PC-9 (cell line): ENCODE data around the gene PANX2. TPM values are rescaled to one million over a fixed set of nuclear protein-coding genes. Genes with fewer than 3 reads are reported as not detected.

ENCODE experiments used
- BruUV-seq: library from RNA; stranded (reverse); fragments of 400-500 nt; replicated peaks from 2 replicates; lab custom pipeline; 2021; lab: Mats Ljungman, UMichigan
- CTCF ChIA-PET: fragments of 300-600 bp; sonication (Branson Sonifier 250); formaldehyde crosslinking; loops from one replicate; lab custom pipeline; 2022; ENCODE audit warnings: antibody characterized with exemption; lab: Charles Lee
- POLR2A ChIA-PET: fragments of 300-600 bp; sonication (Branson Sonifier 250); formaldehyde crosslinking; loops from one replicate; lab custom pipeline; 2022; ENCODE audit warnings: antibody characterized with exemption; ENCODE audit not compliant: unreplicated experiment; lab: Charles Lee
- DNase-seq, 2 experiments: peaks; one replicate each; pipeline versions ENCODE4 v3.0.0 to v3.0.0-alpha.2; 2015 to 2022; ENCODE audit warnings: mixed read lengths in 1 of 2
- H2AFZ ChIP-seq: fragments of 200-600 bp; sonication (generic); 2 replicates; pipeline ENCODE4 v1.8.1; 2017; ENCODE audit warnings: antibody characterized with exemption
- H3F3A ChIP-seq: fragments of 200-600 bp; sonication (generic); 2 replicates; pipeline ENCODE4 v1.8.1; 2017; ENCODE audit warnings: antibody characterized with exemption, mild to moderate bottlenecking, low read depth; ENCODE audit not compliant: insufficient read depth
- H3K27ac ChIP-seq: fragments of 200-600 bp; sonication (generic); 2 replicates; pipeline ENCODE4 v1.6.1; 2016; ENCODE audit warnings: mixed run types
- H3K27me3 ChIP-seq: fragments of 200-600 bp; sonication (generic); 2 replicates; pipeline ENCODE4 v1.6.1; 2016; ENCODE audit warnings: low read depth, mixed run types; ENCODE audit not compliant: insufficient read depth
- H3K36me3 ChIP-seq: fragments of 200-600 bp; sonication (generic); 2 replicates; pipeline ENCODE4 v1.6.1; 2016; ENCODE audit warnings: low read depth, mixed run types
- H3K4me1 ChIP-seq: fragments of 200-600 bp; sonication (generic); replicated peaks from 2 replicates; pipeline ENCODE4 v1.6.1; 2016; ENCODE audit warnings: mixed run types; ENCODE audit not compliant: insufficient read depth
- H3K4me2 ChIP-seq: fragments of 200-600 bp; sonication (generic); 2 replicates; pipeline ENCODE4 v1.6.1; 2017; ENCODE audit warnings: mixed run types
- H3K4me3 ChIP-seq: fragments of 200-600 bp; sonication (generic); 2 replicates; pipeline ENCODE4 v1.6.1; 2016; ENCODE audit warnings: mixed run types
- H3K79me2 ChIP-seq: fragments of 200-600 bp; sonication (generic); 2 replicates; pipeline ENCODE4 v1.6.1; 2017; ENCODE audit warnings: low read depth, mixed run types
- H3K9me2 ChIP-seq: fragments of 200-600 bp; sonication (generic); 2 replicates; pipeline ENCODE4 v1.8.1; 2017; ENCODE audit warnings: mild to moderate bottlenecking; ENCODE audit not compliant: insufficient read depth
- H3K9me3 ChIP-seq: fragments of 200-600 bp; sonication (generic); 2 replicates; pipeline ENCODE4 v1.8.1; 2016; ENCODE audit warnings: low read depth; ENCODE audit not compliant: insufficient read depth
- H4K20me1 ChIP-seq: fragments of 200-600 bp; sonication (generic); 2 replicates; pipeline ENCODE4 v1.8.1; 2017; ENCODE audit not compliant: insufficient read depth
- CTCF ChIP-seq: fragments of 200-600 bp; sonication (generic); conservative IDR thresholded peaks from 2 replicates; pipeline ENCODE4 v1.6.1; 2017; ENCODE audit warnings: mixed run types, antibody characterized with exemption, mild to moderate bottlenecking, moderate library complexity
- EZH2 ChIP-seq: fragments of 200-600 bp; sonication (generic); IDR thresholded peaks from 2 replicates; pipeline ENCODE4 v1.8.0; 2017; ENCODE audit warnings: antibody characterized with exemption, low read depth
- intact Hi-C: fragments of 100-400 bp; cut with micrococcal nuclease; formaldehyde crosslinking; loops from one replicate; pipeline ENCODE4 v1.10.0; 2022; ENCODE audit not compliant: unreplicated experiment
- total RNA-seq: library from RNA; stranded (reverse); gene quantifications from 2 replicates; pipeline ENCODE4 v1.2.3, GENCODE V29; 2021

Gene PANX2
- total RNA-seq, 1 experiment from 2014 or later, result 51.7 TPM

- H3K4me2 ChIP-seq, result no peak overlapping the region
- POLR2A ChIA-PET, result no interaction called here
These were observed 29.1 kb upstream of the PANX2 start for GRCh38 chr22:50141462-50141861.

GRCh38 chr22:50141891-50142363 lies 28.6 kb upstream of the PANX2 start:
- Histone ChIP-seq H3K4me3 (no peak overlapping the region), H3K9me3 (no peaks in the 10 kb centered on the region), H3F3A (no peaks in the 10 kb centered on the region), H3K27me3 (no peaks in the 10 kb centered on the region; the same call in 1 of the 2 replicates), H3K36me3 (no peaks in the 10 kb centered on the region), H3K27ac (no peak overlapping the region), H4K20me1 (no peaks in the 10 kb centered on the region), H3K79me2 (no peaks in the 10 kb centered on the region), H3K4me2 (no peak overlapping the region), H2AFZ (no peak overlapping the region), H3K4me1 (no peaks in the 10 kb centered on the region), H3K9me2 (no peaks in the 10 kb centered on the region)
- intact Hi-C loops, result loop anchor here (10.0 kb wide), 1 partner anchor 107 kb away; no protein-coding TSS in a partner anchor
- TF ChIP-seq EZH2, result no peak
- TF ChIP-seq CTCF, result no peak
- CTCF ChIA-PET, result no interaction called here
- no TSS peak for BruUV-seq
- no peak for DNase-seq
- POLR2A ChIA-PET, result no interaction called here

More at GRCh38 chr22:50141462-50141861, 29.1 kb upstream of the PANX2 start:
- H3K79me2 ChIP-seq, result no peaks in the 10 kb centered on the region
- no peak overlapping the region for H2AFZ ChIP-seq
- H3K27ac ChIP-seq, result no peak overlapping the region
- no peaks in the 10 kb centered on the region for H3F3A ChIP-seq
- no peaks in the 10 kb centered on the region for H3K9me2 ChIP-seq
- no peaks in the 10 kb centered on the region for H3K4me1 ChIP-seq
- CTCF ChIA-PET, result no interaction called here
- no peaks in the 10 kb centered on the region; the same call in 1 of the 2 replicates for H3K27me3 ChIP-seq
- intact Hi-C loops, result loop anchor here (10.0 kb wide), 1 partner anchor 107 kb away; no protein-coding TSS in a partner anchor
- H3K4me3 ChIP-seq, result no peak overlapping the region
- H4K20me1 ChIP-seq, result no peaks in the 10 kb centered on the region
- TF ChIP-seq EZH2 (no peak), CTCF (no peak)
- H3K36me3 ChIP-seq, result no peaks in the 10 kb centered on the region
- no peaks in the 10 kb centered on the region for H3K9me3 ChIP-seq
- DNase-seq, result no peak
- no TSS peak for BruUV-seq

GRCh38 chr22:50143096-50143495 lies 27.4 kb upstream of the PANX2 start:
- Histone ChIP-seq H3K4me1 (no peaks in the 10 kb centered on the region), H3K79me2 (no peaks in the 10 kb centered on the region), H4K20me1 (no peaks in the 10 kb centered on the region), H3K4me2 (no peak overlapping the region), H3K27me3 (no peaks in the 10 kb centered on the region; the same call in 1 of the 2 replicates), H3K9me3 (no peaks in the 10 kb centered on the region), H3F3A (peaks cover 2% of the 10 kb centered on the region; the same call in 1 of the 2 replicates), H2AFZ (no peak overlapping the region), H3K9me2 (no peaks in the 10 kb centered on the region), H3K36me3 (no peaks in the 10 kb centered on the region), H3K27ac (no peak overlapping the region), H3K4me3 (no peak overlapping the region)
- ChIA-PET CTCF (interaction anchor here (0.7 kb wide), 1 partner anchor 68 kb away, joined by 3 read pairs; no protein-coding TSS in a partner anchor), POLR2A (no interaction called here)
- DNase-seq, result no peak
- TF ChIP-seq CTCF, result no peak
- TF ChIP-seq EZH2, result no peak
- BruUV-seq, result no TSS peak
- intact Hi-C loops, result loop anchor here (10.0 kb wide), 1 partner anchor 108 kb away; no protein-coding TSS in a partner anchor
